A673 (cell line): ENCODE results near the gene ZDHHC11B.
"Not testable (repeated sequence)": the region's sequence is repeated elsewhere in the genome, so short reads cannot be mapped to it uniquely, and the experiment has no call there.

Source experiments
- EZH2 ChIP-seq: fragments of 200-600 bp; sonication (generic); IDR thresholded peaks from 2 replicates; pipeline ENCODE4 v1.6.1; 2017; ENCODE audit warnings: borderline replicate concordance, low read depth, mild to moderate bottlenecking, mixed read lengths, antibody characterized with exemption, low read length; ENCODE audit not compliant: poor library complexity, severe bottlenecking
- TF ChIP-seq, protein P1 (sequence below): fragments of 300-800, 200-600 bp; sonication (generic); conservative IDR thresholded peaks from 2 replicates; pipeline ENCODE4 v1.5.1; 2017; ENCODE audit warnings: low read depth, mild to moderate bottlenecking, antibody characterized with exemption, low read length, moderate library complexity, mixed read lengths

DNA sequence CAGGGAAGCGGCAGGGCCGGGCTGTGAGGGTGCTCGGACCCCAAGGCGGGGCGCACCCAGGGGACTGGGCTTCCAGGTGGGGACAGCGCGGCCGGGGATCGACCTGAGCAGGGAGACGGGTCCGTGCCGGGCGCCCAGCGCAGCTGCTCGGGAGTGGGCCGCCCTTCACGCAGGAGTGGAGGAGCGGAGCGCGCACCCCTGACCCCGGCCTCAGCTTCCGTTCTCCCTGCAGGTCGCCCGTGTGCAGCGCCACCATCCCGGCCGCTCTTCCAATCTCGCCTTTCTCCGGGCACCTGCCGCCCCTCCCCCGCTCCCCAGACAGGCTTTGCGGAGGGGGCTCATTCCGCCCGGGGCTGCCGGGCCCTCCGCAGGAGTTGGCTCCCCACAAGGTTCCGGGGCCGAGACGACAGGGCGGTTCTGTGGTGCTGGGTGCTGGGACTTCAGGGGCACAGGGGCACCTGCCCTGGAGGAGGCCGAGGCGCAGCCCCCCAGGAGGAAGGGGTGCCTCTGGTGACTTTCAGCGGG, 714 bp upstream of the ZDHHC11B start:
- TF ChIP-seq, protein P1, sequence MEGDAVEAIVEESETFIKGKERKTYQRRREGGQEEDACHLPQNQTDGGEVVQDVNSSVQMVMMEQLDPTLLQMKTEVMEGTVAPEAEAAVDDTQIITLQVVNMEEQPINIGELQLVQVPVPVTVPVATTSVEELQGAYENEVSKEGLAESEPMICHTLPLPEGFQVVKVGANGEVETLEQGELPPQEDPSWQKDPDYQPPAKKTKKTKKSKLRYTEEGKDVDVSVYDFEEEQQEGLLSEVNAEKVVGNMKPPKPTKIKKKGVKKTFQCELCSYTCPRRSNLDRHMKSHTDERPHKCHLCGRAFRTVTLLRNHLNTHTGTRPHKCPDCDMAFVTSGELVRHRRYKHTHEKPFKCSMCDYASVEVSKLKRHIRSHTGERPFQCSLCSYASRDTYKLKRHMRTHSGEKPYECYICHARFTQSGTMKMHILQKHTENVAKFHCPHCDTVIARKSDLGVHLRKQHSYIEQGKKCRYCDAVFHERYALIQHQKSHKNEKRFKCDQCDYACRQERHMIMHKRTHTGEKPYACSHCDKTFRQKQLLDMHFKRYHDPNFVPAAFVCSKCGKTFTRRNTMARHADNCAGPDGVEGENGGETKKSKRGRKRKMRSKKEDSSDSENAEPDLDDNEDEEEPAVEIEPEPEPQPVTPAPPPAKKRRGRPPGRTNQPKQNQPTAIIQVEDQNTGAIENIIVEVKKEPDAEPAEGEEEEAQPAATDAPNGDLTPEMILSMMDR, result not testable (repeated sequence)
- TF ChIP-seq EZH2, result peak; percentile 60
